GM20431 (cell line): ENCODE data around the gene RNU1-1.
"Not testable (repeated sequence)": the region's sequence is repeated elsewhere in the genome, so short reads cannot be mapped to it uniquely, and the experiment has no call there.

Source experiments
- in situ Hi-C: fragments of 300-500 bp; cut with MseI, MboI; formaldehyde crosslinking; loops from one replicate; pipeline ENCODE4 v1.15.0; 2020; ENCODE audit warnings: low sequenced_read_pairs; ENCODE audit not compliant: unreplicated experiment

RNU1-1 gene

GRCh38 chr1:16498047-16498446 is 16.0 kb downstream of the RNU1-1 start:
- in situ Hi-C loops = not testable (repeated sequence)

- in situ Hi-C loops = not testable (repeated sequence)
These were observed 16.6 kb downstream of the RNU1-1 start for GRCh38 chr1:16497474-16497904.

GRCh38 chr1:16493731-16494130 is 20.4 kb downstream of the RNU1-1 start:
- in situ Hi-C loops = not testable (repeated sequence)

GRCh38 chr1:16492937-16493336 is 21.1 kb downstream of the RNU1-1 start:
- in situ Hi-C loops = not testable (repeated sequence)

- in situ Hi-C loops = no loop called here
These were observed 22.9 kb downstream of the RNU1-1 start for GRCh38 chr1:16491056-16491675.

GRCh38 chr1:16489195-16489880 is 24.7 kb downstream of the RNU1-1 start:
- in situ Hi-C loops = not testable (repeated sequence)

GRCh38 chr1:16487011-16487410 is 27.1 kb downstream of the RNU1-1 start:
- in situ Hi-C loops = not testable (repeated sequence)

- in situ Hi-C loops = not testable (repeated sequence)
These were observed 27.8 kb downstream of the RNU1-1 start for GRCh38 chr1:16486316-16486715.

- in situ Hi-C loops = no loop called here
These were observed 29.2 kb downstream of the RNU1-1 start for GRCh38 chr1:16484931-16485330.

GRCh38 chr1:16484501-16484835 is 29.6 kb downstream of the RNU1-1 start:
- in situ Hi-C loops = no loop called here

GRCh38 chr1:16483639-16484500 is 30.2 kb downstream of the RNU1-1 start:
- in situ Hi-C loops = not testable (repeated sequence)

- in situ Hi-C loops = not testable (repeated sequence)
These were observed 30.9 kb downstream of the RNU1-1 start for GRCh38 chr1:16483146-16483545.

- in situ Hi-C loops = no loop called here
These were observed 36.0 kb downstream of the RNU1-1 start for GRCh38 chr1:16478091-16478490.

GRCh38 chr1:16475771-16476770 is 38.0 kb downstream of the RNU1-1 start:
- in situ Hi-C loops = not testable (repeated sequence)

- in situ Hi-C loops = not testable (repeated sequence)
These were observed 39.2 kb downstream of the RNU1-1 start for GRCh38 chr1:16474891-16475290.

GRCh38 chr1:16474166-16474800 is 39.8 kb downstream of the RNU1-1 start:
- in situ Hi-C loops = no loop called here

GRCh38 chr1:16468558-16468957 is 45.5 kb downstream of the RNU1-1 start:
- in situ Hi-C loops = no loop called here

GRCh38 chr1:16464917-16465625 is 49.0 kb downstream of the RNU1-1 start:
- in situ Hi-C loops = no loop called here
